ENCODE data around the gene RABEP2.
"Not testable (repeated sequence)": the region's sequence is repeated elsewhere in the genome, so short reads cannot be mapped to it uniquely, and the experiment has no call there.

Gene RABEP2

GRCh38 chr16:28924762-28925385, at the start of gene RABEP2:
Gene RABEP2 (minus strand): TSS chr16:28925238. CDS start chr16:28925163, 75 bp downstream.
- Histone ChIP-seq H3K27ac (peak within 1 kb of the TSS; percentile 93 to 98), H3K36me3 (peaks cover 0 to 2% (median 0%) of the 10 kb centered on the region in 3 donors), H3K27me3 (no peaks in the 10 kb centered on the region), H3K4me3 (peak within 1 kb of the TSS; percentile 68 to 86), H3K4me1 (peaks cover 0 to 12% (median 8%) of the 10 kb centered on the region in 4 donors), H3K9me3 (no peaks in the 10 kb centered on the region)
- TF ChIP-seq, protein P1, sequence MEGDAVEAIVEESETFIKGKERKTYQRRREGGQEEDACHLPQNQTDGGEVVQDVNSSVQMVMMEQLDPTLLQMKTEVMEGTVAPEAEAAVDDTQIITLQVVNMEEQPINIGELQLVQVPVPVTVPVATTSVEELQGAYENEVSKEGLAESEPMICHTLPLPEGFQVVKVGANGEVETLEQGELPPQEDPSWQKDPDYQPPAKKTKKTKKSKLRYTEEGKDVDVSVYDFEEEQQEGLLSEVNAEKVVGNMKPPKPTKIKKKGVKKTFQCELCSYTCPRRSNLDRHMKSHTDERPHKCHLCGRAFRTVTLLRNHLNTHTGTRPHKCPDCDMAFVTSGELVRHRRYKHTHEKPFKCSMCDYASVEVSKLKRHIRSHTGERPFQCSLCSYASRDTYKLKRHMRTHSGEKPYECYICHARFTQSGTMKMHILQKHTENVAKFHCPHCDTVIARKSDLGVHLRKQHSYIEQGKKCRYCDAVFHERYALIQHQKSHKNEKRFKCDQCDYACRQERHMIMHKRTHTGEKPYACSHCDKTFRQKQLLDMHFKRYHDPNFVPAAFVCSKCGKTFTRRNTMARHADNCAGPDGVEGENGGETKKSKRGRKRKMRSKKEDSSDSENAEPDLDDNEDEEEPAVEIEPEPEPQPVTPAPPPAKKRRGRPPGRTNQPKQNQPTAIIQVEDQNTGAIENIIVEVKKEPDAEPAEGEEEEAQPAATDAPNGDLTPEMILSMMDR (IDR thresholded peaks at IDR 0.05) = no peak
- intact Hi-C loops (cut with DNase I; ENCODE audit: low total_unique reads) = loop anchor here (2.0 to 5.0 kb wide), 2 partner anchors 58 to 78 kb away; partner anchors contain the start of gene TUFM
- peak; percentile 84 to 93 for DNase-seq

GRCh38 chr16:28974437-28975157, 49.6 kb upstream of the RABEP2 start, which contains the start of gene SPNS1:
Gene SPNS1 (plus strand): TSS chr16:28974778. CDS start chr16:28975152, 374 bp downstream.
- Histone ChIP-seq H3K36me3 (peaks cover 6 to 24% (median 19%) of the 10 kb centered on the region in 3 donors), H3K27ac (peak within 1 kb of the TSS; percentile 83 to 87), H3K4me3 (peak within 1 kb of the TSS; percentile 76 to 84), H3K9me3 (no peaks in the 10 kb centered on the region), H3K4me1 (peaks cover 0 to 21% (median 18%) of the 10 kb centered on the region in 4 donors), H3K27me3 (no peaks in the 10 kb centered on the region)
- TF ChIP-seq, protein P1 (IDR thresholded peaks at IDR 0.05) = peak in 1 of 2 experiments; percentile 27
- intact Hi-C loops (cut with DNase I; ENCODE audit: low total_unique reads) = loop anchor here (10.0 kb wide), 1 partner anchor 60 kb away; no protein-coding TSS in a partner anchor
- peak; percentile 97 to 98 for DNase-seq

DNA sequence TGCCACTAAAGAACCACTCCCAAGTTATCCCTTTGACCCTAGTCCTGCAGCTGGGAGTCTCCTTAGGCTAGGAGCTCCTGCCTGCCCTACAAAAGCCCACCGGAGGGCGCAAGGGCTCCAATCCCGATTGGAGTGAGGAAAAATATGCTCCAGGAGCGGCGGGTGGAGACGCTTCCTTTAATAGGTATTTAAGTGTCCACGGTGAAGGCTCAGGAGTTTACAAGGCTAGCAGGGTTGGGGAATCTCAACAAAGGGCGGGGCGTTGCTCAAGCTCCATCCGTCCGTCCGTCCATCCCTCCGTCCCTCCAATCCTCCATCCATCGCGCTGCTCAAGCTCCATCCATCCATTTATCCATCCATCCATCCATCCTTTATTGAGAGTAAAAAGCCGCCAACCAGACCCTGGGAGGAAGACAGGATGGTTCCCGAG, 49.0 kb upstream of the RABEP2 start:
- TF ChIP-seq, protein P1 (IDR thresholded peaks at IDR 0.05) = peak; percentile 43 to 55
- H3K9me3 ChIP-seq = no peaks in the 10 kb centered on the region
- DNase-seq = peak in 1 of 2 donors; percentile 50
- H3K27me3 ChIP-seq = no peaks in the 10 kb centered on the region
- peak overlapping the region; percentile 83 to 87 for H3K27ac ChIP-seq
- H3K4me3 ChIP-seq = peak overlapping the region; percentile 76 to 84
- peaks cover 2 to 18% (median 13%) of the 10 kb centered on the region in 3 donors for H3K36me3 ChIP-seq
- intact Hi-C loops (cut with DNase I; ENCODE audit: low total_unique reads) = loop anchor here (10.0 kb wide), 1 partner anchor 59 kb away; no protein-coding TSS in a partner anchor
- H3K4me1 ChIP-seq = peaks cover 0 to 21% (median 18%) of the 10 kb centered on the region in 4 donors

DNA sequence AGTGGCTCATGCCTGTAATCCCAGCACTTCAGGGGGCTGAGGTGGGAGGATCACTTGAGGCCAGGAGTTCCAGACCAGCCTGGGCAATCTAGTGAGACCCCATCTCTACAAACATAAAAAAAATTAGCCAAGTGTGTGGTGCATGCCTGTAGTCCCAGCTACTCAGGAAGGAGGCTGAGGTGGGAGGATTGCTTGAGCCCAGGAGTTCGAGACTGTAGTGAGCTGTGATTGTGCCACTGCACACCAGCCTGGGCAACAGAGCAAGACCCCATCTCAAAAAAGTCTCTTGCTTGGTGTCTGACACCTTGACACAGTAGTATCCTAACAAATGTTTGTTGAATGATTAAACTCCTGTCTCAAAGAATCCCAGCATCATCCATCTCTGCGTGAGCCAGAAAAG, 44.7 kb upstream of the RABEP2 start:
- intact Hi-C loops (cut with DNase I; ENCODE audit: low total_unique reads) = loop anchor here (10.0 kb wide), 1 partner anchor 55 kb away; no protein-coding TSS in a partner anchor
- H3K9me3 ChIP-seq, H3K27me3 ChIP-seq, H3K4me3 ChIP-seq, H3K27ac ChIP-seq, DNase-seq, H3K4me1 ChIP-seq: not testable (repeated sequence)
- H3K36me3 ChIP-seq = peaks cover 0 to 14% (median 8%) of the 10 kb centered on the region in 3 donors

- intact Hi-C loops (cut with DNase I; ENCODE audit: low total_unique reads) = no loop called here
- peaks cover 10 to 40% (median 33%) of the 10 kb centered on the region in 3 donors for H3K36me3 ChIP-seq
- no peaks in the 10 kb centered on the region for H3K27me3 ChIP-seq
- TF ChIP-seq, protein P1 (IDR thresholded peaks at IDR 0.05) = no peak
- no peak overlapping the region for H3K4me3 ChIP-seq
- no peak overlapping the region for H3K27ac ChIP-seq
- no peaks in the 10 kb centered on the region for H3K9me3 ChIP-seq
- H3K4me1 ChIP-seq = no peaks in the 10 kb centered on the region
- DNase-seq = no peak
Measured at GRCh38 chr16:28967156-28967555, 42.1 kb upstream of the RABEP2 start.
